Stomach (tissue), 9 donors: ENCODE data around the gene KDM3A. TPM values are rescaled to one million over a fixed set of nuclear protein-coding genes. Genes with fewer than 3 reads are reported as not detected.

Experiments
- DNase-seq, 2 donors: peaks; one replicate each; pipeline versions ENCODE4 v3.0.0 to v3.0.0-alpha.2; 2013 to 2019
- H3K27ac ChIP-seq, 5 donors: fragments of 200-600 bp in 4 of 5; sonication (generic) in 4 of 5; one replicate each; pipeline ENCODE4 v1.5.1; 2013 to 2019; ENCODE audit warnings: mild to moderate bottlenecking in 1 of 5, moderate library complexity in 1 of 5
- H3K27me3 ChIP-seq, 3 donors: fragments of 200-600 bp; sonication (generic); one replicate each; pipeline ENCODE4 v1.5.1; 2017 to 2019; ENCODE audit warnings: mixed run types in 1 of 3
- H3K36me3 ChIP-seq, 4 donors: fragments of 200-600 bp; sonication (generic); 1 replicate in 3 of 4; 2 replicates in 1 of 4; pipeline ENCODE4 v1.5.1; 2016 to 2019
- H3K4me1 ChIP-seq, 4 donors: fragments of 200-600 bp; sonication (generic); one replicate each; pipeline ENCODE4 v1.5.1; 2016 to 2019
- H3K4me3 ChIP-seq, 4 donors: fragments of 200-600 bp; sonication (generic) in 3 of 4; one replicate each; pipeline ENCODE4 v1.5.1; 2016 to 2019; ENCODE audit warnings: mild to moderate bottlenecking in 1 of 4
- H3K9me3 ChIP-seq, 4 donors: fragments of 200-600 bp; sonication (generic); one replicate each; pipeline ENCODE4 v1.5.1; 2016 to 2019
- EP300 ChIP-seq: sonication (generic); formaldehyde crosslinking; IDR thresholded peaks from one replicate; pipeline ENCODE4 v1.6.1; 2017; ENCODE audit warnings: antibody characterized with exemption
- POLR2A ChIP-seq, 4 donors: fragments of 450-650 bp; IDR thresholded peaks; one replicate each; pipeline ENCODE4 v1.6.1; 2016; ENCODE audit warnings: antibody characterized with exemption in 4 of 4, control low read depth in 2 of 4, mild to moderate bottlenecking in 1 of 4, moderate library complexity in 1 of 4
- POLR2AphosphoS5 ChIP-seq, 3 donors: sonication (generic); formaldehyde crosslinking; IDR thresholded peaks; one replicate each; pipeline ENCODE4 v1.6.1; 2016; ENCODE audit warnings: antibody characterized with exemption in 3 of 3
- WGBS, 5 donors: extraction: QIAGEN DNeasy Blood & Tissue Kit in 3 of 5; methylation state at CpG; one replicate each; pipeline versions ENCODE4 v1.1.5 to v1.1.7; 2013 to 2018; 5-methylcytosine and 5-hydroxymethylcytosine counted together
- intact Hi-C: fragments of 100-400 bp; cut with DNase I; formaldehyde crosslinking; loops from one replicate; pipeline ENCODE4 v1.15.1; 2023; ENCODE audit warnings: low total_unique reads
- polyA plus RNA-seq, 3 donors: library from polyadenylated mRNA; stranded (reverse); fragments of 200-250 nt; gene quantifications; one replicate each; pipeline ENCODE4 v1.2.3, GENCODE V29; 2013
- total RNA-seq, 5 donors: library from RNA; depleted of rRNA; stranded (reverse); fragments of >200 nt; gene quantifications; one replicate each; pipeline versions ENCODE4 v1.1.0 to v1.2.3, GENCODE V29; 2014 to 2016
- TF ChIP-seq, protein P1 (sequence below), 7 experiments: fragments of 450-650 bp in 4 of 7; fragments of 200-600 bp in 3 of 7; sonication (generic) in 3 of 7; IDR thresholded peaks; one replicate each; pipeline ENCODE4 v1.5.1; 2016 to 2019; ENCODE audit warnings: antibody characterized with exemption in 7 of 7, control low read depth in 2 of 7, mild to moderate bottlenecking in 1 of 7
- donor health status: healthy with polysubstance abuse.
- donor health status: Bipolar disorder and iron deficiency.
- donor health status: healthy.

Gene KDM3A
- total and polyA plus RNA-seq, 8 donors: 10.4 to 101 (median 32.0) TPM

DNA sequence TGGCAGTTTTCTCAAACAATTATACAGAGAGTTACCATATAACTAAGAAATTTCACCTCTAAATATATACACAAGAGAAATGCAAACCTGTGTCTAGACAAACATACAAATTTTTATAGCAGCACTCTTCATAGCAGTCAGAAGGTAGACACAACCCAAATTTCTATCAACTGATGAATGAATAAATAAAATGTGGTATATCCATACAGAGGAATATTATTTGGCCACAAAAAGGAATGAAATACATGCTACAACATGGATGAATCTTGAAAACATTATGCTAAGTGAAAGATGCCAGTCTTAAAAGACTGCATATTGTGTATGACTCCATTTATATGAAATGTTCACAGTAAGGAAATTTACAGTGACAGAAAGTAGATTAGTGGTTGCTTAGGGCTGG, 30.6 kb upstream of the KDM3A start:
- no peak for TF ChIP-seq EP300
- no peak for TF ChIP-seq POLR2AphosphoS5 (IDR thresholded peaks at IDR 0.05)
- no peak for TF ChIP-seq POLR2A (IDR thresholded peaks at IDR 0.05)
- TF ChIP-seq, protein P1, sequence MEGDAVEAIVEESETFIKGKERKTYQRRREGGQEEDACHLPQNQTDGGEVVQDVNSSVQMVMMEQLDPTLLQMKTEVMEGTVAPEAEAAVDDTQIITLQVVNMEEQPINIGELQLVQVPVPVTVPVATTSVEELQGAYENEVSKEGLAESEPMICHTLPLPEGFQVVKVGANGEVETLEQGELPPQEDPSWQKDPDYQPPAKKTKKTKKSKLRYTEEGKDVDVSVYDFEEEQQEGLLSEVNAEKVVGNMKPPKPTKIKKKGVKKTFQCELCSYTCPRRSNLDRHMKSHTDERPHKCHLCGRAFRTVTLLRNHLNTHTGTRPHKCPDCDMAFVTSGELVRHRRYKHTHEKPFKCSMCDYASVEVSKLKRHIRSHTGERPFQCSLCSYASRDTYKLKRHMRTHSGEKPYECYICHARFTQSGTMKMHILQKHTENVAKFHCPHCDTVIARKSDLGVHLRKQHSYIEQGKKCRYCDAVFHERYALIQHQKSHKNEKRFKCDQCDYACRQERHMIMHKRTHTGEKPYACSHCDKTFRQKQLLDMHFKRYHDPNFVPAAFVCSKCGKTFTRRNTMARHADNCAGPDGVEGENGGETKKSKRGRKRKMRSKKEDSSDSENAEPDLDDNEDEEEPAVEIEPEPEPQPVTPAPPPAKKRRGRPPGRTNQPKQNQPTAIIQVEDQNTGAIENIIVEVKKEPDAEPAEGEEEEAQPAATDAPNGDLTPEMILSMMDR (IDR thresholded peaks at IDR 0.05): no peak
- Histone ChIP-seq H3K9me3 (peaks cover 0 to 6% (median 0%) of the 10 kb centered on the region in 4 donors), H3K36me3 (no peaks in the 10 kb centered on the region), H3K27me3 (peaks cover 0 to 9% (median 0%) of the 10 kb centered on the region in 3 donors), H3K4me3 (no peak overlapping the region), H3K4me1 (no peaks in the 10 kb centered on the region), H3K27ac (no peak overlapping the region)
- intact Hi-C loops: no loop called here
- no peak for DNase-seq

DNA sequence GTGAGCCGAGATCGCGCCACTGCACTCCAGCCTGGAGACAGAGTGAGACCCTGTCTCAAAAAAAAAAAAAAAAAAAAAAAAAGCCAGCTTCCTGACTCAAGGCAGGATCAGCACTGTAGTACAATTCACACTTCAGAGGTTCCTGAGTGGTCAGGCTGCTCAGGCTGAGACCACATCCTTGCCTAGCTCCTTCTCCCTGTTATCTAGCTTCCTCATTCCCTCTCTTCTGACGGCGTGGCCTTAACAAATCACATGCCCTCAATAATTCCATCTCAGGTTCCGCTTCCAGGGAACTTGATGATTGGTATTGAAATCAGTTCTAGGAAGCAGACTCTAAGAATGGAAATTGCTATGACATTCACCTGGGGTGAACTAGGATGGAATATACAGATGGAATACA, 29.8 kb upstream of the KDM3A start:
- intact Hi-C loops: no loop called here
- H3K4me1 ChIP-seq: no peaks in the 10 kb centered on the region
- H3K4me3 ChIP-seq: no peak overlapping the region
- no peak overlapping the region for H3K27ac ChIP-seq
- no peak for DNase-seq
- peaks cover 0 to 9% (median 0%) of the 10 kb centered on the region in 3 donors for H3K27me3 ChIP-seq
- no peaks in the 10 kb centered on the region for H3K36me3 ChIP-seq
- TF ChIP-seq EP300 (no peak), POLR2AphosphoS5 (IDR thresholded peaks at IDR 0.05) (no peak)
- H3K9me3 ChIP-seq: peaks cover 0 to 6% (median 0%) of the 10 kb centered on the region in 4 donors
- whole genome bisulfite sequencing, 5 donors: 70 to 79% (median 75%) methylated on average over 6 of the region's 6 CpGs

DNA sequence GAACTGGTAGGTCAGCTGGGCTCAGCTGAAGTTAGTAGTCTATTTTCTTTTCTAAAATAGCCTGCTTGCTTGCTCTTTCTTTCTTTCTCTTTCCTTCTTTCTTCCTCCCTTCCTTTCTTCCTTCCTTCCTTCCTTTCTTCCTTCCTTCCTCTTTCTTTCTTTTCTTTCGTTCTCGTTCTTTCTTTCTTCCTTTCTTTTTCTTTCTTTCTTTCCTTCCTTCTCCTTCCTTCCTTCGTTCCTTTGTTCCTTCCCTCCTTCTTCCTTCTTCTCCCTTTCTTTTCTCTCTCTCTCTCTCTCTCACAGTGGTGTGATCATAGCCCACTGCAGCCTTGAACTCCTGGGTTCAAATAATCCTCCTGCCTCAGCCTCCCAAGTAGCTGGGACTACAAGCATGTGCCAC, 29.2 kb upstream of the KDM3A start:
- no peak for TF ChIP-seq EP300
- TF ChIP-seq, protein P1 (IDR thresholded peaks at IDR 0.05): no peak
- no peak for TF ChIP-seq POLR2A (IDR thresholded peaks at IDR 0.05)
- no peak for TF ChIP-seq POLR2AphosphoS5 (IDR thresholded peaks at IDR 0.05)
- H3K36me3 ChIP-seq: no peaks in the 10 kb centered on the region
- no peaks in the 10 kb centered on the region for H3K4me1 ChIP-seq
- no peak overlapping the region for H3K4me3 ChIP-seq
- intact Hi-C loops: no loop called here
- H3K9me3 ChIP-seq: peaks cover 0 to 6% (median 0%) of the 10 kb centered on the region in 4 donors
- DNase-seq: no peak
- no peak overlapping the region for H3K27ac ChIP-seq
- WGBS, 5 donors: 68 to 91% (median 82%) methylated on average over 3 of the region's 3 CpGs
- H3K27me3 ChIP-seq: peaks cover 0 to 9% (median 0%) of the 10 kb centered on the region in 3 donors

DNA sequence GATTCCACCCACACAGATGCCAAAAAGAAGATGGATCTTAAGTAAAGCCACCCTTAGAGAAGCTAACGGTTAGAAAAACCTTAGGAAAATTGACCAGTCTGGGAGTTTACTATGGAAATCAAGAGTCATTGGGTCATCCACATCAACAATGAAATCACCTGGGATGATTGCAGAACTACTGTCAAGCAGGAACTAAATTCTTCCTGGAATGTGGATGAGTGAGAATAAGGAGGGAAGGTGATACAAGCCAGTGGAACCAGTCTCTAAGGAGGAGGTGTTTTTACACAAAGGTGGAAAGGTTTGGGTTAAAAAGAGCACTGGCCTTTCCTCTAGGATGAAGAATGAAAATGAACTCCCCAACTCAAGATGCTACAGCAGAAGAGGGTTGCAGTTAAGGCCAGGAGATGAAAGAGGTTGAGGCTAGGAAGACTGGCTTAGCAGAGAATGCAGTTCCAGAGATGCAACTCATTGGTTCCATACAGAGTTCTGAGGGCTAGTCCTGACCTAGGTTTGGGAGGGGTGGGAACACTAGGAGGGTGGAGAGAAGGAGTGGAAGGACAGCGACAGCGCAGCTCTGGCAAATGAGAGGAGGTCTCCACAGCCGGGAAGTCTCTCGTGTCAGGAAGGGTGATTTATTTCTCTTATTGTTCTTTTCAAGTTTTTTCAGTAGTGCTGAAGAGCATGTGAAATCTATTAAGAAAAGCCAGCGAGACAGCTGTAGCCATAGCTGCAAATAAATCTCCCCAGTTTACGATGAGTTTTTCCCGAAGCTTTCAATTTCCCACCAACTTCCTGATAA, 27.7 kb upstream of the KDM3A start:
- Histone ChIP-seq H3K4me1 (no peaks in the 10 kb centered on the region), H3K27ac (no peak overlapping the region), H3K9me3 (peaks cover 0 to 6% (median 0%) of the 10 kb centered on the region in 4 donors), H3K4me3 (no peak overlapping the region), H3K36me3 (no peaks in the 10 kb centered on the region), H3K27me3 (peaks cover 0 to 9% (median 0%) of the 10 kb centered on the region in 3 donors)
- DNase-seq: peak in 1 of 2 donors; percentile 22
- intact Hi-C loops: no loop called here
- 36 to 54% (median 52%) methylated on average over 8 of the region's 8 CpGs for WGBS, 5 donors
- TF ChIP-seq, protein P1 (IDR thresholded peaks at IDR 0.05): no peak
- TF ChIP-seq POLR2AphosphoS5 (IDR thresholded peaks at IDR 0.05): no peak
- TF ChIP-seq POLR2A (IDR thresholded peaks at IDR 0.05): no peak
- TF ChIP-seq EP300: no peak

DNA sequence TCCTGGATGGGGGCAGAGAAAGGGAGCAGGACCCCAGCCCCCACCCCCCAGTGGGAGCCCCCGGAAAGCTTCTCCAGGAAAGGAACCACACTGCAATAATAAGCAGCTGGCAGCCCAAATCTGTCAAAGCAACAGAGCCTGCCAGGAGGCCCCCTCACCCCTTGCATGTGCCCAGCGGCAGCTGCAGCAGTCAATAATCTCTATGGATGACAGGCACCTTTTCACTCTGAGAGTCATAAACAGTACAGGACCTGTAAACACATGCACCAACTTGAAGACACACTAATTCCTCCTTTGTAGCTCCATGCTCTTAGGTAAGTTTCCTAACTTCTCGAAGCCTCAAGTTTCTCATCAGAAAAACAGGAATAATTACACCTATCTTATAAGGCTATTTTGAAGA, 26.2 kb upstream of the KDM3A start:
- WGBS, 5 donors: 57 to 74% (median 70%) methylated on average over 3 of the region's 3 CpGs

More for the DNA sequence above, 26.2 kb upstream of the KDM3A start:
- TF ChIP-seq POLR2A (IDR thresholded peaks at IDR 0.05): no peak
- TF ChIP-seq, protein P1 (IDR thresholded peaks at IDR 0.05): no peak
- no peak for TF ChIP-seq EP300
- no peak for TF ChIP-seq POLR2AphosphoS5 (IDR thresholded peaks at IDR 0.05)
- Histone ChIP-seq H3K36me3 (no peaks in the 10 kb centered on the region), H3K27me3 (peaks cover 0 to 9% (median 0%) of the 10 kb centered on the region in 3 donors), H3K4me3 (no peak overlapping the region), H3K9me3 (peaks cover 0 to 6% (median 0%) of the 10 kb centered on the region in 4 donors), H3K27ac (no peak overlapping the region), H3K4me1 (no peaks in the 10 kb centered on the region)
- peak in 1 of 2 donors; percentile 35 for DNase-seq
- intact Hi-C loops: no loop called here
